HG03280 (cell line): Measurements from ENCODE around the gene ZNF354C.

ENCODE experiments used
- ATAC-seq: cut with Tn5 transposase; IDR thresholded peaks from one replicate; pipeline ENCODE4 v1.9.1; 2021; ENCODE audit warnings: mild to moderate bottlenecking, moderate library complexity; ENCODE audit not compliant: unreplicated experiment

The ZNF354C gene

DNA sequence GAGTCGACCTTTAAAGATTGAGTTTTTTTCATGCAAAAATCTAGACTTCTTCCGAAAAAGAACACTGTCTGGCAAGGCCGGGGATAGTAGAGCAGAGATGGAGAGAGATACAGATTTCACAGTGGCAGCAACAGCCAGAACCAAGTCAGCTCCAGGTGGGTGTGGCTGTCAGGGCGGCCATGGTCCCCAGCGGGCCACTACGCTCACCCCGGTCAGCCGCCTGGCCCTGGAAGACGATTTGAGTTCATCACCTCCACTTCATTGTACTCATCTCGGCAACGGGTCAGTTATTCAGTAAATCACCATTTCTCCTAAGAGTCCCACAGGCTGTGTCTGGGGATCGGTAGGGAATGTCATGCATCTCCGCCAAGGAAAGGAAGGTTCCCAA, 53.0 kb downstream of the ZNF354C start:
- ATAC-seq = no peak

DNA sequence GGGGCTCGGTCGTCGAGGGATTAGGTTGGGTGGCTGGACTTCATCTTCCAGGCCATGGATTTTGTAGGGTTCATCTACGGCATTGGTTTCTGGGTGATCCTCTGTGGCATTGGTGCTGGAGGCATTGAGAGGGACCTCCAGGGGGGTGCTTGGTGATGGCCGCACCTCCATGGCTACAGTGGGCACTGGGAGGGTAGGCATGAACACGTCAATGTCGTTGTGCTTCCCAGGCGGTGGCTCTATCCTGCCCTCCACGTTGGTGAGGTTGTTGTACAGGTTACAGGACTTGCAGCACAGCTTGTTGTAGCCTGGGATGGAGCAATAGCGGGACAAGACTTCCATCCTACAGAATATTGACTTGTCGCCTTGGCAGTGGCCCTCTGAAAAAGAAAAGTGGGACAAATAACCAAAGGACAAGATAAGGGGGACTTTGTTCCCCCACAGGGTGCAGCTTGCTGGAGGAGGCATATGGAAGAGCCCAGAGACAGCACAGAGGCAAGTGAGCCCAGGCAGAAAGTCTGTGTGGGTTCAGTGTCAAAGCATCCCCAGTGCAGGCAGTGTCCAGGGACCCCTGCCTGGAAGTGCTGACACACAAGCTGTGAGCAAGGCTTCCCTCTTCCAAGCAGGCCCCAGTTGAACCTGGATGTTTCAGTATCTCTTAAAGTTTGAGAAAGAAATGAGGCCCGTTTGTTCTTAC, 53.9 kb downstream of the ZNF354C start:
- no peak for ATAC-seq

DNA sequence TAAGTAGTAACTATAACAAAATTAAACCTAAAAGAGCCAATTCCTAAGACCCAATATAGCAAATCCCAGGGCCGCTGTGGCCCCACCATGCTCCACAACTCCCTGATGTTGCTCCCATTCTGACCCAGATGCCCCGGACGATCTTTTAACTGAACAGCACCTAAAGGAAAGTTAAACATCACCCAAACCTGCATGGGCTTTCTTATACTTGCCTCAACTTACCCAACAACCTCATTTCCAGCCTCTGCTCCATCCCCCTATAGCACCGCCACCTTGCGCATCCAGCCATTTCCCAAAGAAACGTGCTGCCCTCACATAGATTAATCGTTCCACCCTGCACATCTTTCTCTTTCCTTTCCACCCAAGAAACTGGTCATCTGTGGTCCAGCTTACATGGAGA, 54.6 kb downstream of the ZNF354C start:
- ATAC-seq = no peak

DNA sequence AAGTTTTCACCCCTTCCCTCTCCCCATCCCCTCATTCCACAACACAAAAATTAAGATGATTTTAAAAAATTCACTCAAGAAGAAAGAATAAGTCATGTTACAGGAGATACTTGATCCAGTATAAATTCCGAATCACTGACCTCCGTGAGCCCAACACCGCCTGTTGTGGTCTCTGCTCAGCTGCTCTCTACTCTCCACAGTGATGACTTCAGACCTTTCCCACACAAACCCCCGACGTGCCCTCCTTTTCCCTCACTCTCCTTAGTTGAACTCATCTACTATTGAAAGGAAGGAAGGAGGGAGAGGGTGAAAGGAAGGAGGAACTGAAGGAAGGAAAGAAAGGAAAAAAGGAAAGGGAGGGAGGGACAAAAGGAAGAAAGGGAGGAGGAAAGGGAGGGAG, 55.1 kb downstream of the ZNF354C start:
- ATAC-seq = no peak

DNA sequence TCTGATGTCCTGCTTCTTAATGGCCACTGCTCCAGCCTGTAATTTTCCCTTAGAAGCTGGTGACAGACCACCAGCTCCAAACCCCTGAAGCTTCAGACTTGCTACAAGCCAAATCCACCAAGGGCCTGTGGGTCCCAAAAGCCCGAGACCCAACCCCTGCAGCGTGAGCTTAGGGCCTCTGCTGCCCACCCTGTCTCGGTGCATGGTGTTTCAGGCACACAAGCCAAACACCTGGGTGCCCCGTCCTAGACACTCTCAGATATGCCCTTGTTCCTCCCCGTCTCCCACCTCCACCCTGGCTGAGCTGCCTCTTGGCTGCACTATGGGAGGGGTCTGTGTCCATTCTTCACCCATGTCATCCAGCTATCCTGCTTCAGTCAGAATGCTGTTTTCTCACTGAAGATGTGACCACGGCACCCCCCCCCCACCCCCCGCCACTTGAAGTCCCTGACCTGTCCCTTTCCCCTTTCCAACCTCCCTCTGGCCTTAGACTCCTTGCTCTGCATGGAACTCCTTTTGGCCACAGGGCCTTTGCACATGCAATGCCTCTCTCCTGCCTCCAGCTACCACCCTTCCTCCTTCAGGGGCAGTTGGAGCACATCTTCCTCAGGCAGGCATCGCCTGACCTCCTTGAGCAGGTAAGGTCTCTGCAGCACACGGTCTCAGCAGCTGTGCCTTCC, 55.8 kb downstream of the ZNF354C start:
- no peak for ATAC-seq

DNA sequence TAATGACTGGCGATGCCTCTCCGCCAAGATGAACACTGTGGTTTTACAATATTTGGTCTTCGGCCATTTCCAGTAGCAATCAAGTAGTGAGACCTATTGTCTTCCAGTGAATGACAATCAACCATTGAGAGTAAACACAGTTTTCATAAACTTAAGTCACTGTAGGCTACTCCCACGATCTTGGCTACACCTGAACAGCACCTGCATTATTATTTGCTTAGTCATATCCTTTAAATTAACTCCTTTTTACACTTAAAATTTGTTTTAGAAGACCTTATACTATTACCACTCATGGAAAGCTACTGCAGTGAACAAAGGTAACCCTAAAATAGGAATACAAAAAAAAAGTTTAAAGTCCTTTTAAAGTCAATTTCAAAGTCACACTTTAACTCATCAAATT, 58.2 kb downstream of the ZNF354C start:
- ATAC-seq = no peak

DNA sequence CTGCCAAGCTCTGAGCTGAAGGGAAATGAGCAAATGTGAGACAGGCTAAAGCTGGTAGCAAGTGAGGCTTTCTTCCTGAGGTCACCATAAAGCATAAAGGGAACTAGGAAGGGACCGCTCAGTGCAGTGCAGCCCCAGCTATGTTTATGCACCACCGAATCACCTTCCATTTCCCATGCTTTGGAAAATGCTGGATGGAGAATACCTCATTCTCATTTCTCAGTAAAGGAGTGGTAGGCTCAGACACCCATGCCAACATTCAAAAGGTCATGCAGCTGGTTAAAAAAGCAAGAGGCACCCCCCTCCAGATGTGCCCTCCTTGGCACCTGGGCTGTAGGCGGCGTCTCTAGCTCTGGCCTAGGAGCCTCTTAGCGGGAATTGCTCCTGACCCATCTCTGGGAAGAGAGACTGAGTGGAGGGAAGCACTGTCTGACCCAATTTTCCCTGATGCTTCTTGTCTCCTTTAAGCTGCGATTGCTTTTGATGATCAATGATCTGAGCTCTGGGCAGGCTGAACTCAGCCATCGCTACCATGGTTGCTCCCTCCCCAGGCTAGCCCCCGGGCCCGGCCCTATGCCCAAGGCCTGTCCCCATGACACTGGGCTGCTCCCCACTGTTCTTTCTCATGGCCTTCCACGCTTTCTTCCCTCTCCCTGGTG, 58.7 kb downstream of the ZNF354C start:
- ATAC-seq = no peak

DNA sequence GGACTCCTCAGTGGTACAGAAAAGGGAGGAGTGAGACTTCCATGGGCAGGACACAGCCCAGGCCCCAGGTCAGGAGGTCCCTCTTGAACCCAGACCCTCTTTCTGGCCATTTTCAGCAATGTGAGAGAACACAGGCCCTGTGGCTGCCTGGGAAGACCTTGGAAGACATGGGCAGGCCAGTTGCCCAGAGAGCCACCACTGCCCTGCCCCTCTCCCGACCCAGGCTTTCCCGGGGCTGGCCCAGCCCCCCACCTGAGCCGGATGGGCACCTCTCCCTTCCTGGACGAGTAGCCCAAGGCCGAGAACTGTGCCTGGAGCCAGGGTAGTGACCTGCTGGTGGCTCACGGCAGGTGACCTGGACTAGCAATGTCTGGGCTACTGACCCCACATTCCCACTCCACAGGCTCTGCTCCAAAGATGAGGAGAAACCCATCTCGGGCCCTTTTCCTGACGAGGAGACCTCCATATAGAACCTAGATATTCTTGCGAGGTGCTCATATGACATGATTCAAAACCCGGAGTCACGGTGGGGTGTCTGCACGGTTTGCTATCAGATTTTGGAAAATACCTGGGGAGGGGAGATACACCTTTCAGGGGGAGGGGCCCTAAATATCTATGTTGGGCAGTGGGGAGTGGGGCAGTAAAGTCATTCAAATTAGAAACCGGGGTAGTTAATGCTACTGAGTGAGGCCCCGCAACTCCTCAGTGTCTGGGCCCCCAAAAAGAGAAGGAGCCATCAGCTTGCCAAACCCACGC, 59.4 kb downstream of the ZNF354C start:
- ATAC-seq = no peak

DNA sequence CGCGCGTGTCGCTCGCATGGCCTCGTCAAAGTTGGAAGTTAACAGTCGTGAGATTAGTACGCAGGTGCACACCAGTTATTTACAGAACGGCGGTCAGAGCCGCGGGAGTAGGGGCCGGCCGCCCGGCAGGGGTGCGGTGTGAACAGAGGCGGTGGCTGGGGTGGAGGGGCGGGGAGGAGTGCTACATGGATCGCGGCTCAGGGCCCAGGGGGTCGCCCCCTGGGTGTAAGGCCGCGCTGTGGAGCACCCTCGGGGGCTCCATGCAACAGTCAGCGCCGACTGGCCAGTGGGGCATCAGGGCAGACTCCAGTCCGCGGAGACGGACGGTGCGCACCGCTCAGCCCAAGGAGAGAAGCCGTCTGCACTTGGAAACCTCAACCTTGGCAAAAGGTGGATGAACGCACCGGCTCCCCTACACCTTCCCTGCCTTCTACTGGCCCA, 60.3 kb downstream of the ZNF354C start:
- no peak for ATAC-seq

DNA sequence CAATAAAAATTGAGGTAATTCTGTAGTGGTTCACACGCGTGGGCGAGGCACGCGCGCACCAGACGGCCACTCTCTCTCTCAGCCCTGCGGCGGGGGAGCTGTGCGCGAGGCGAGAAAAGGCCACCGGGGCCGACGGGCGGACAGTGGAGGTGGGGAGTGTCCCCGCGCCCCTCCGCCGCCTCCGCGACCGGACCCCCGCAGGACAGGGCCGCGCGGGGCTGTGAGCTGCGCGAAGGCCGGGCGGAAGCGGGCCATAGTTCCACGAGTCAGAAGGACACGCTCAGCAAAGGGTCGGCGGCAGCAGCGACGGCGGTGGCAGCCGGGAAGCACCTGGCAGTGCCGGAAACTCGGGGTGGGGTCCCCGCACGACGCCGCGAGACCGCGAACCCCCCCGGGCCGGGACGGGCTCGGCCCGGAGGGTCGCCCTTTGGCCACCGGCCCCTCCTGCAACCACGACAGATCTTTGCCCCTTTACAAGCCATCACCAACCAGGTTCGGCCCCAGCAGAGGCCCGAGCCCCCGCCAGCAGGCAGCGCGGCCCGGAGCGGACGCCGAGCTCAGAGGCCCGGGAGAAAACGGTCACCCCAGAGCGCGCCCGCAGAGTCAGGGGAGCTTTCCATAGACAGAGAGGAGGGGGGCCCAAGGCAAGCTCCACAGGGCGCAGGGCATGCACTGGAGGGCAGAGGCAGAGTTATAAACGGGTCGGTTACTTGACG, 60.9 kb downstream of the ZNF354C start:
- no peak for ATAC-seq

DNA sequence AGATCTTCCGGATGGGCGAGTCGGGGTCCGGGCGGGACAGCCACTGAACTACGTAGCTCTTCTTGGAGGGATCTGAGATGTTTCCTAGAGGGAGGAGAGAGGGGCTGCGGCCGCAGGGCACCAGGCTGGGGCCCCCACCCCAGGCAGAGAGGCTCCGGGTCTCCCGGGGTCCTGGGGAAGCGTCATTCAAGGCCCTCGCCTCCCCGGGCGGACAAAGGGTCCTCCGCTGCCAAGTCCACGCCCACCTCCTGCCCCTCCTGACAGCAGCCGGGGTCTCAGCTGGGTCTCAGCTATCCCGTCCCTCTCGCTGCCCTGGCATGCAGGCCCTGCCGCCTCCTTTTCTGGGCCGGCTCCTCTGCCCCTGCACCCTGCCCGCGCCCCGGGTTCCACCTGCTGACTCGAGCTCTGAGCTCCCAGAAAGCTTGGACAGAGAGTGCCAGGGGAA, 61.5 kb downstream of the ZNF354C start:
- ATAC-seq = no peak

DNA sequence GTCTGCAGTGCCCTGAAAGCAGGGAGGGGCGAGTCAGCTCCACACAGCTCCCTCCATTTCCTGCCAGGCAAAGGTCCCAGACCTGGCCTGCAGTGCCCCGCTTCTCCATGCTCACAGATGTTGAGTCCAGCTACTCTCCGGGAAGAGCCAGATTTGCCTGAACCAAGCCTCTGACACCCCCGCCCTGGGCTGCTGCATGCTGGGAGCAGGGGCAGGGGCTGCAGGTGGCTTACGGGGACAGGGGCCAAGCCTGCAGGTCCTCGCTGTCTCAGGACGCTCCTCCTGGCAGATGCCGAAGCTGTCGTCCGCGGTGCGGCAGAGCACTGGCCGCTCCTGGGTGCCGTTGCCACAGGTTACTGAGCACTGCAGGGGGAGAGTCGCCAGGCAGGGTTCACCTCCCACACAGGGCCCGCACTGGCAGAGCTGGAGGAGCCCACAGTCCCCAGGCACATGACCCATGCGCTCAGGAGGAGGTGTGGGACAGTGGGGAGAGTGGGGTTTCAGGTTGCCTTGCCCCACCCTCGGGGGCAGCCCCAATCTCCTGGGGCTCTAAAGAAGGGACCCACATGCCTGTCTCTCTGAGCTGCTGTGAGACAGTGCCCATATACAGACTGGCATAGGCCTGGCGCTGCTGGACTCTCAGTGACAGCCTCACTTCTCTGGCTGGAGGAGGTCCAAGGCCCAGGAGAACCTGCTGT, 62.4 kb downstream of the ZNF354C start:
- ATAC-seq = no peak

DNA sequence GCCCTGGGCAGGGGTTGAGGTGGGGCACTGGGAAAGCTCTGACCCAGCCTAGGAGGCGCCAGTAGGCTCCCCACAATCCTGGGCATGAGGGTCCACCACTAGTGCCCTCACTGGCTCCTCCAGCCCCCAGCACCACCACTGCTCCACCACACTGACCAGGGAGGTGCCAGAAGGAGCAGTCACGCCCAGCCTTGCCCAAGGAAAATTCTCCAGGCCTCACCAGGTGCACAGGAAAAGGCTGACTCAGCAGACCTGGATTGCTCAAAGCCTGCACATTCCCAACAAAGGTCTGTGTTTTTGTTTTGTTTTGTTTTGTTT, 62.9 kb downstream of the ZNF354C start:
- ATAC-seq = no peak

DNA sequence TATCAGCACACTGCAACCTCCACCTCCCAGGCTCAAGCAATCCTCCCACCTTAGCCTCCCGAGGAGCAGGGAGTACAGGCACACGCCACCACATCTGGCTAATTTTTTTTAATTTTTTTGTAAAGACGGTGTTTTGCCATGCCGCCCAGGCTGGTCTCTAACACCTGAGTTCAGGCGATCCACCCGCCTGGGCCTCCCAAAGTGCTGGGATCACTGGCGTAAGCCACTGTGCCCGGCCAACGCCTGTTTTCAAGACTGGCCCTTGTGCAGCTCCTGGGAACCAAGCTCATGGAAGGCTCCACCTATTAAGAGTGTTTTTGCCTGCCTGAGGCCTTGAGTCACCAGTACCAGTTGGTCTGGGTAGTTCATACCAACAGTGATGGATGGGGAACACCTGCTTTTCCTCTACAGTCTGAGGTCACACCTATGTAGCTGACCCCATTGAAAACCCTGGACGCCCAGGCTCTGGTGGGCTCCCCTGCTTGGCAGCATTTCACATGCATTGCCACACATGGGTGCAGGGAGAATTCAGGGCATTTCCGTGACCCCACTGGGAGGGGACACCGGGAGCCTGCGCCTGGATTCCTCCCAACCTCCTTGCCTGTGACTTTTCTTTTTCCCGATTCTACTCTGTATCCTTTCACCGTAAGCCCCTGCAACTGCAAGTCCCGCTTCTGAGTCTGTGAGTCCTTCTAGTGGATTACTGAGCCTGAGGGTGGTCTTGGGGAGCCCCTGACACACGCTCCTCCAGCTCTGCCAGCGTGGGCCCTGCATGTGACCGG, 63.5 kb downstream of the ZNF354C start:
- ATAC-seq = no peak

DNA sequence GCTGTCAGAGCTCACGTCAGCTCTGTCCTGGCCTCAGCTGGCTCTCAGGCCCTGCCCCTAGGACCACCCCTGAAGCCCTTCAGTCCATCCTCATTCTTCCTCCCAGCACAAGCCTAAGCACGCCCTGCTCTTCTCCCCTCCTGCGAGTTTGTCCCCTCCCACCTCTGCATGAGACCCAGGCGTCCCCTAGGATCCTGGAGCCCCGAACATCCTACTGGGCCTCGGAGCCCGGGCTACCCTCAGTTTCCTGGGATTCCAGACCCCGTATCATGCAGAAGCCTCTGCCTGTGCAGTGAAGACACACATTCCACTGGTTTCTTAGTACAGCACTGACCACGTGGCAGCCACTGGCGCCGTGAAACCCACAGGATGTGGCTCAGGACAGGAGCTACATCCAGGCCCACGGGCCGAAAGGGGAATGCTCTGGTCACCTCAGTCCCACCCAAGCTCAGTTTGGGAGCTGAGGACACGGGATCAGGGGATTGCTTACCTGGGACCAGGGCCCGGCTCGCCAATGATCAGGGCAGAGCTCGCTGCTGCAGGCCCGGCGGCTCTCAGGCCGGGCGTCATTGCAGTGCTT, 64.2 kb downstream of the ZNF354C start:
- ATAC-seq = no peak

DNA sequence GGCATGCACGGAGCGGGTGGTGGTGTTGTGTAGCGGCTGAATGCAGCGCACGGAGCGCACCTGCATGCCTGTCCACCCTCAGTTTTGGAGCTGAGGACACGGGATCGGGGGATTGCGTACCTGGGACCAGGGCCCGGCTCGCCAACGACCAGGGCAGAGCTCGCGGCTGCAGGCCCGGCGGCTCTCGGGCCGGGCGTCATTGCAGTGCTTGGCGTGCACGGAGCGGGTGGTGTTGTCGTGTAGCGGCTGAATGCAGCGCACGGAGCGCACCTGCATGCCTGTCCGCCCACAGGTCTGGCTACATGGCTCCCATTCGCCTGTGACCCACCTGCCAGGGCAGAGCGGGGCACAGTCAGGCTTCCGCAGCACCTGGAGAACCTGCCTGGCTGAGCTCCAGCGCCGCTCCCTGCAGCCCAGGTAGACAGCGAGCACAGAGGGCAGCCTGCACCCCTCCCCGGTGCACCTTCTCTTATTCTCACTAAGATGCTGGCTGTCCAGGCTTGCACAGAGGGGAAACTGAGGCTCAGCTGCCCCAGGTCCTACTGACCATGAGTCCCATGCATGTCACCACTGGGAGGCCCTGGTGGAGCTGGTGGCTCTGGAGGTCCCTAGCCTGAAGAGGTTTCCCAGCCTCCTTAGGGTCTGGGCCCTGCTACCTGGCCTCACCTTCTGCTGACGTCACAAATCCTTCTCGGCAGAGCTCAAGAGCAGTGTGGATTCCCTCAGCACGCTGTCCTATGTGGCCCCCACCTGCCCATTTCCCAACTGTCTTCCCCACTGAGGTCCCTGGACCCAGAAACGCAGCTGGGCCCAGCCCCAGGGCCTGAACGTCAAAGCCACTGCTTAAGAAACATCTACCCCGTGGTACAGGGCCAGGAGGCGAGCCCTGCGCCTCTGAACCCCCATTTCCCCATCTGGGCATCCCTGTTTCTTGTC, 64.9 kb downstream of the ZNF354C start:
- ATAC-seq = no peak

DNA sequence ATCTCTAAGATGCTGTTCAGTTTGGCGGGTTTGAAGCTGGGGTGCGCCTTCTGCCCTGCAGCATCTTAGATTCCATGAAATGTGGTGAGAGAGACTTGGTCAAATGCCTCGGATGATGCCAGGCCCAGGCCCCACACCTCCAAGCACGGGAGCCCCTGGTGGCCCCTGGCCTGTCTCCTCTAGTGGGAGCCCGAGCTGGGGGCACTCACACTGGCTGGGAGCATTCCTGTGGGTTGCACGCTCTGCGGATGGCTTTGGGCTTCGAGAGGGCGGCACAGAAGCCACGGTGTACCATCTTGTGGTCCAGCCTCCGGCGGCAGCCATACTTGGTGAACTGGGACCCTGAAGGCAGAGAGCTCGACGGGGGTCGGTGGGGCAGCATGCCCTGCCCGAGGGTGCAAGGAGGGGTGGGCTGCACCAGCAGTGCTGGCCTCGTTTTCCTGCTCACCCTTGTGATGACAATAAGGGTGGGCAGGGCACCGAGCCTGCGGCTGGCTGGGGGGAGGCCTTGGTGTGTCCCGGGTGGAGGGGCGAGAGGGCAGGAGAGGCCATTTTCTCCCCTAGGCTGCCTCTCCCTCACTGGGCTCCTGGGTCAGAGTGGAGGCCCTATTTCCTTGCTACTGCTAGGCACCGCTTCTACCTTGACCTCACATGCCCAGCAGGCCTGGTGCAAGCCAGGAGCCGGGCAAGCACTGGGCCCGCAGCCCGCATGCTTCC, 65.8 kb downstream of the ZNF354C start:
- no peak for ATAC-seq
